Measurements from ENCODE around the gene OR2C1. TPM values are rescaled to one million over a fixed set of nuclear protein-coding genes. Genes with fewer than 3 reads are reported as not detected.

Gene OR2C1
- total RNA-seq, 2 experiments from 2014 or later = not detected

DNA sequence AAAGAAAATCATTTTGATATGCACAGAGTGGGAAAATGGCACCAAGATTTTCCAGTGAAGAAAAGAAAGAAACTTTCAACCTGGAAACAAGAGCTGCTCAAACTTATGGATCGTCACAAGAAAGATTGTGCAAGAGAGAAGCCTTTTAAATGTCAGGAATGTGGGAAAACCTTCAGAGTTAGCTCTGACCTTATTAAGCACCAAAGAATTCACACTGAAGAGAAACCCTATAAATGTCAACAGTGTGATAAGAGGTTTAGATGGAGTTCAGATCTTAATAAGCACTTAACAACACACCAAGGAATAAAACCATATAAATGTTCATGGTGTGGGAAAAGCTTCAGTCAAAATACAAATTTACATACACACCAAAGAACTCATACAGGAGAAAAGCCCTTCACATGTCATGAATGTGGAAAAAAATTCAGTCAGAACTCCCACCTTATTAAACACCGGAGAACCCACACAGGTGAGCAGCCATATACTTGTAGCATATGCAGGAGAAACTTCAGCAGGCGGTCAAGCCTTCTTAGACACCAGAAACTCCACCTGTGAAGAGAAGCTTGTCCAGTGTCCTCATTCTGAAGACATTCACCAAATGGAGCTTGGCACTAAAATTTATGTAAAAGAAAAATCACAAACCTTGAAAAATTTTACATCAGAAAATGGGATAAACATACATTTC is 38.2 kb upstream of the OR2C1 start:
- H3K36me3 ChIP-seq (ENCODE audit: insufficient read depth, low read length) = peaks cover 44% of the 10 kb centered on the region
- ChIA-PET CTCF (no interaction called here), POLR2A (interaction anchor here (0.8 to 1.8 kb wide), 4 partner anchors 11 to 84 kb away, joined by 3 to 8 read pairs (median 4); partner anchors contain the start of genes TIGD7, ZNF174, ZNF75A and ZSCAN32)
- H3K4me1 ChIP-seq (ENCODE audit: insufficient read depth, low read length) = no peaks in the 10 kb centered on the region
- H3K4me3 ChIP-seq (ENCODE audit: low read length) = no peak overlapping the region
- no peak for ATAC-seq (ENCODE audit: poor library complexity)
- Mint-ChIP-seq H3K36me3 (ENCODE audit: low read depth) (peaks cover 89% of the 10 kb centered on the region), H3K27ac (no peak overlapping the region), H3K4me1 (ENCODE audit: low read depth) (no peaks in the 10 kb centered on the region), H3K9me3 (peaks cover 27% of the 10 kb centered on the region), H3K4me3 (no peak overlapping the region), H3K27me3 (no peaks in the 10 kb centered on the region)
- intact Hi-C loops (cut with DNase I, micrococcal nuclease) = no loop called here
- H3K9me3 ChIP-seq (ENCODE audit: control insufficient read depth in 1 of 2, insufficient read depth in 1 of 2, low read length in 2 of 2) = peaks cover 42 to 96% of the 10 kb centered on the region in 2 experiments
- peak in 2 of 14 experiments; percentile 1 to 4 for DNase-seq
- H3K27ac ChIP-seq (ENCODE audit: low read depth in 1 of 2, low read length in 2 of 2) = no peak overlapping the region
- H3K27me3 ChIP-seq (ENCODE audit: control insufficient read depth in 1 of 2, insufficient read depth in 2 of 2, low read length in 2 of 2) = no peaks in the 10 kb centered on the region
- TF ChIP-seq, protein P1, sequence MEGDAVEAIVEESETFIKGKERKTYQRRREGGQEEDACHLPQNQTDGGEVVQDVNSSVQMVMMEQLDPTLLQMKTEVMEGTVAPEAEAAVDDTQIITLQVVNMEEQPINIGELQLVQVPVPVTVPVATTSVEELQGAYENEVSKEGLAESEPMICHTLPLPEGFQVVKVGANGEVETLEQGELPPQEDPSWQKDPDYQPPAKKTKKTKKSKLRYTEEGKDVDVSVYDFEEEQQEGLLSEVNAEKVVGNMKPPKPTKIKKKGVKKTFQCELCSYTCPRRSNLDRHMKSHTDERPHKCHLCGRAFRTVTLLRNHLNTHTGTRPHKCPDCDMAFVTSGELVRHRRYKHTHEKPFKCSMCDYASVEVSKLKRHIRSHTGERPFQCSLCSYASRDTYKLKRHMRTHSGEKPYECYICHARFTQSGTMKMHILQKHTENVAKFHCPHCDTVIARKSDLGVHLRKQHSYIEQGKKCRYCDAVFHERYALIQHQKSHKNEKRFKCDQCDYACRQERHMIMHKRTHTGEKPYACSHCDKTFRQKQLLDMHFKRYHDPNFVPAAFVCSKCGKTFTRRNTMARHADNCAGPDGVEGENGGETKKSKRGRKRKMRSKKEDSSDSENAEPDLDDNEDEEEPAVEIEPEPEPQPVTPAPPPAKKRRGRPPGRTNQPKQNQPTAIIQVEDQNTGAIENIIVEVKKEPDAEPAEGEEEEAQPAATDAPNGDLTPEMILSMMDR (IDR thresholded peaks at IDR 0.05) = no peak

DNA sequence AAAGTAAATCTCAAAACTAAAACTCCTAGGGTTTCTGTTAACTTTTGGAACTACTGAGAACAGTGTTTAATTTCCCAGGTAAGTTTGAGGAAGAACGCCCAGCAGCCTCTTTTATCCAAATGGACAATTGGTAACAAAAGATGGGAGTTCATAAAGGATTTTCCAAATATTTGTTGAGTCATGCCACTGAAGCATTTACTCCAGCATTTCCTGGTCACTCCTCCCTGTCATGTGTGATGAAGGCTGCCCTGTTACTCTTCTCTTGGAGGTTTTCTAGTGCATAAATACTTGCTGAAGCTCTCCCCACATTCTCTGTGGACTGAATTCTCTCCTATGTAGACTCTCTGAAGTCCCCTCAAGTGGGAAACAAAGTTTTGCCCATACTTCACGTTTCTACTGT is 33.9 kb upstream of the OR2C1 start:
- Histone ChIP-seq H3K4me1 (ENCODE audit: insufficient read depth, low read length) (no peaks in the 10 kb centered on the region), H3K36me3 (ENCODE audit: insufficient read depth, low read length) (peaks cover 11% of the 10 kb centered on the region), H3K27ac (ENCODE audit: low read depth in 1 of 2, low read length in 2 of 2) (no peak overlapping the region), H3K27me3 (ENCODE audit: control insufficient read depth in 1 of 2, insufficient read depth in 2 of 2, low read length in 2 of 2) (no peaks in the 10 kb centered on the region), H3K4me3 (ENCODE audit: low read length) (no peak overlapping the region), H3K9me3 (ENCODE audit: control insufficient read depth in 1 of 2, insufficient read depth in 1 of 2, low read length in 2 of 2) (peaks cover 43 to 63% of the 10 kb centered on the region in 2 experiments)
- Mint-ChIP-seq H3K36me3 (ENCODE audit: low read depth) (peaks cover 68% of the 10 kb centered on the region), H3K4me3 (no peak overlapping the region), H3K9me3 (peaks cover 18% of the 10 kb centered on the region), H3K27me3 (no peaks in the 10 kb centered on the region), H3K27ac (no peak overlapping the region), H3K4me1 (ENCODE audit: low read depth) (no peaks in the 10 kb centered on the region)
- ATAC-seq (ENCODE audit: poor library complexity) (no peak), DNase-seq (no peak)
- intact Hi-C loops (cut with DNase I, micrococcal nuclease) = no loop called here
- POLR2A ChIA-PET = no interaction called here
- TF ChIP-seq, protein P1 (IDR thresholded peaks at IDR 0.05) = no peak
- CTCF ChIA-PET = no interaction called here

DNA sequence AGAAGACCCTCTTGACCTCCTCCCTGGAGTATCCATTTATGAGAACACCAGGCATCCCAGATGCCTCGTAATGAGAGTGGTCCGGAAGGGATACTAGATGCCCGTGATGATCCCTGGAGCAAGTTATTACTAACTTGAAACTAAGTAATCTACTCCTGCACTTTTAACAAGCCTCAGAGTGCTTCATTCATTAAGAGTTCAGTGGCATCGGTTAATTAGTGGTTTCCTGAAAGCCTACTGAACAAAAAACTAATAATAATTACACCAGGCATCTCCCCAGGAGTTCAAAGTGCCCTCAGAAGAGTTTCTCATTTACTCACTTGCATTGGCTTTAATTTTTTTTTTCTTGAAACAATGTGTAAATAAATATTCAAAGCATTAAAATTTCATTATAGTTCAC is 28.2 kb upstream of the OR2C1 start:
- Mint-ChIP-seq H3K36me3 (ENCODE audit: low read depth) (peaks cover 39% of the 10 kb centered on the region), H3K9me3 (peaks cover 10% of the 10 kb centered on the region), H3K27me3 (no peaks in the 10 kb centered on the region), H3K4me3 (no peak overlapping the region), H3K4me1 (ENCODE audit: low read depth) (no peaks in the 10 kb centered on the region), H3K27ac (no peak overlapping the region)
- ATAC-seq (ENCODE audit: poor library complexity) (no peak), DNase-seq (no peak)
- intact Hi-C loops (cut with DNase I, micrococcal nuclease) = no loop called here
- ChIA-PET POLR2A (interaction anchor here (1.0 kb wide), 1 partner anchor 45 kb away, joined by 3 read pairs; the partner anchor contains the start of gene ZNF263), CTCF (no interaction called here)
- Histone ChIP-seq H3K27ac (ENCODE audit: low read depth in 1 of 2, low read length in 2 of 2) (no peak overlapping the region), H3K36me3 (ENCODE audit: insufficient read depth, low read length) (no peaks in the 10 kb centered on the region), H3K4me3 (ENCODE audit: low read length) (no peak overlapping the region), H3K4me1 (ENCODE audit: insufficient read depth, low read length) (no peaks in the 10 kb centered on the region), H3K9me3 (ENCODE audit: control insufficient read depth in 1 of 2, insufficient read depth in 1 of 2, low read length in 2 of 2) (peaks cover 10 to 24% of the 10 kb centered on the region in 2 experiments), H3K27me3 (ENCODE audit: control insufficient read depth in 1 of 2, insufficient read depth in 2 of 2, low read length in 2 of 2) (no peaks in the 10 kb centered on the region)
- TF ChIP-seq, protein P1 (IDR thresholded peaks at IDR 0.05) = no peak
